AG09319 (cell line): Measurements from ENCODE around the gene MRM1.

Experiments used
- DNase-seq: peaks from one replicate; pipeline ENCODE4 v3.0.0-alpha.2; 2010; ENCODE audit warnings: low read depth; ENCODE audit errors: extremely low read depth
- TF ChIP-seq, protein P1 (sequence below): IDR thresholded peaks from 2 replicates; pipeline ENCODE4 v1.5.1; 2011; ENCODE audit warnings: low read depth, mild to moderate bottlenecking, inconsistent platforms, low read length, moderate library complexity

Gene MRM1

GRCh38 chr17:36586138-36586537 is 15.2 kb upstream of the MRM1 start:
- DNase-seq = no peak
- TF ChIP-seq, protein P1, sequence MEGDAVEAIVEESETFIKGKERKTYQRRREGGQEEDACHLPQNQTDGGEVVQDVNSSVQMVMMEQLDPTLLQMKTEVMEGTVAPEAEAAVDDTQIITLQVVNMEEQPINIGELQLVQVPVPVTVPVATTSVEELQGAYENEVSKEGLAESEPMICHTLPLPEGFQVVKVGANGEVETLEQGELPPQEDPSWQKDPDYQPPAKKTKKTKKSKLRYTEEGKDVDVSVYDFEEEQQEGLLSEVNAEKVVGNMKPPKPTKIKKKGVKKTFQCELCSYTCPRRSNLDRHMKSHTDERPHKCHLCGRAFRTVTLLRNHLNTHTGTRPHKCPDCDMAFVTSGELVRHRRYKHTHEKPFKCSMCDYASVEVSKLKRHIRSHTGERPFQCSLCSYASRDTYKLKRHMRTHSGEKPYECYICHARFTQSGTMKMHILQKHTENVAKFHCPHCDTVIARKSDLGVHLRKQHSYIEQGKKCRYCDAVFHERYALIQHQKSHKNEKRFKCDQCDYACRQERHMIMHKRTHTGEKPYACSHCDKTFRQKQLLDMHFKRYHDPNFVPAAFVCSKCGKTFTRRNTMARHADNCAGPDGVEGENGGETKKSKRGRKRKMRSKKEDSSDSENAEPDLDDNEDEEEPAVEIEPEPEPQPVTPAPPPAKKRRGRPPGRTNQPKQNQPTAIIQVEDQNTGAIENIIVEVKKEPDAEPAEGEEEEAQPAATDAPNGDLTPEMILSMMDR = no peak

DNA sequence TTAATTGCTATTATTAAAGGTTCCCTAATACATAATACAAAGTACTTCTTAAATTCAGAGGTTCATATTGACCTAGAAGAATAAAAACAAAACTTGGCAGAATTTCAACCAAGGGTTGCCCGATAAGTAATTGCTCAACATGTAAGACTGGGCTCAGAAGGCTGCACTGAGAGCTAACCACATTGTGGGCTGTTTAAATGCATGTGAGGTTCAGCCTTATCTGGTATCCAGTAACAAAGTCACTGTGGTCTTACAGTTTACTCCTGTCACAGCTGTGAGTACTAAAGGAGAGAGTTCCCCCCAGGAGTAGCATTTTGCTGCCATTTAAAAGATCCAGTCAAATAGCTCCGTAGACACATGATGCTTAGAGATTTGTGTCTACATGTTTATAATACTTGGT is 11.3 kb upstream of the MRM1 start:
- TF ChIP-seq, protein P1 = no peak
- DNase-seq = no peak

DNA sequence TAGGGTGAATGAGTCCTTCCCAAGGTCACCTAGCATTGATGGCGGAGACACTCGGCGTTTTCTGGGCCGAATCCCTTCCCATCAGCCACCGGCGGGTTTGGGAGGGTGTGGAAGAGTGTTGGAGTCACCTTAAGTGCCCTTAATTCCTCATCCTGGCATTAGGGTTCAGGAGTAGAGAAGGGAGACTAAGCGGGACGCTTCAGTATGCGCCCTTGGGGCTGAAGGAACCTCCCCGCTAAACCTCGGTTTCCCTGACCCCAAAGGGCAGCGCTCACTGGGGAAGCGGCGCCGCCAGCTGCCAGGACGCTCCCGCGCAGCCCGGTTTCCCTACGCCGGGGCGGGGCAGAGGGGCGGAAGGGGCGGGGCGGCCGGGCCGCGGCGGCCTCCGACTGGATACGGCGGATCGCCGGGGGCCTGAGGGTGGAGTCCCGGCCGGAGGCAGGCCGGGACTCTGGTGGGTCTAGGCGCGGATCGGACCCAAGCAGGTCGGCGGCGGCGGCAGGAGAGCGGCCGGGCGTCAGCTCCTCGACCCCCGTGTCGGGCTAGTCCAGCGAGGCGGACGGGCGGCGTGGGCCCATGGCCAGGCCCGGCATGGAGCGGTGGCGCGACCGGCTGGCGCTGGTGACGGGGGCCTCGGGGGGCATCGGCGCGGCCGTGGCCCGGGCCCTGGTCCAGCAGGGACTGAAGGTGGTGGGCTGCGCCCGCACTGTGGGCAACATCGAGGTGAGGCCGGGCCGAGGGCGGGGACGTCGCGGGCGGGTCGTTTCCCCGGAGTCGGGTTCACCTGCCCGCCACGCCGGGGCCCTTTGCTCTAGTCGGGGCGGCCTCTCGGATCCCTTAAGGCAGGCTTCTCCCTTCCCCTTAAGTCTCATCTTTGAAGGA is 9.7 kb upstream of the MRM1 start, which contains the start of gene DHRS11:
DHRS11 (plus strand) TSS at position 446 of the 882 bp plus-strand sequence; CDS start at position 577, 131 bp downstream.
- no peak for DNase-seq
- TF ChIP-seq, protein P1 = no peak; the same call in 1 of the 2 replicates

DNA sequence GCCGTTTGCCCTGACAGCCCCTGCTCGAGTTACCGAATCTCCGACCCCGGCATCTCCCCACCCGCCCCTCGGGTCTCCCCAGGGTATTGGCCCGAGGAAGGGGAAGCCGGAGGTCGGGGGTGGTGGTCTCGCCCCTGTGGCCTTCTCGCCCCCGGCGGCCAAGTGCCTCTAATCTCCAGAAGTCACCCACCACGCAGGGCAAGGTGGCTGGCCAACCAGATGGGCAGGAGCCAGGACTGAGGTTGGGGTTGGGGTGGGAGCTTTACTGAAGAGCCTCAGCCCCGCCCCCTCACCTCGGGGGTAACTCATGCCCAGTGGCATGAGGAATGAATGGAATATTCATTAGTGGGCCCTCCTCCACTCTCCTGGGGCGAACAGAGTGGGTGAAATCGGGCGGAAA is 9.1 kb upstream of the MRM1 start:
- no peak for DNase-seq
- TF ChIP-seq, protein P1 = no peak

- DNase-seq = no peak
These were observed 8.6 kb upstream of the MRM1 start for GRCh38 chr17:36592716-36593321.

GRCh38 chr17:36593656-36594316 is 7.6 kb upstream of the MRM1 start:
- no peak for DNase-seq
- TF ChIP-seq, protein P1 = no peak

More at GRCh38 chr17:36592716-36593321, 8.6 kb upstream of the MRM1 start:
- TF ChIP-seq, protein P1 = no peak
